ENCODE measurements around the gene SLC9A6.

SLC9A6 gene

GRCh38 chrX:135984256-135984655 lies 979 bp upstream of the SLC9A6 start:
- Histone ChIP-seq H3K36me3 (ENCODE audit: control insufficient read depth, insufficient read depth, low read length, severe bottlenecking) (no peaks in the 10 kb centered on the region), H3K9ac (ENCODE audit: low read length) (peak overlapping the region; percentile 87), H3K4me3 (ENCODE audit: low read length) (peak overlapping the region; percentile 90), H3K27me3 (replicated peaks; ENCODE audit: control insufficient read depth, insufficient read depth, low read length) (no peaks in the 10 kb centered on the region), H3K9me3 (ENCODE audit: control insufficient read depth, low read length) (peaks cover 4% of the 10 kb centered on the region), H3K4me1 (ENCODE audit: control insufficient read depth, insufficient read depth, low read length) (peaks cover 7% of the 10 kb centered on the region)
- no peak for DNase-seq (ENCODE audit: low read depth)

DNA sequence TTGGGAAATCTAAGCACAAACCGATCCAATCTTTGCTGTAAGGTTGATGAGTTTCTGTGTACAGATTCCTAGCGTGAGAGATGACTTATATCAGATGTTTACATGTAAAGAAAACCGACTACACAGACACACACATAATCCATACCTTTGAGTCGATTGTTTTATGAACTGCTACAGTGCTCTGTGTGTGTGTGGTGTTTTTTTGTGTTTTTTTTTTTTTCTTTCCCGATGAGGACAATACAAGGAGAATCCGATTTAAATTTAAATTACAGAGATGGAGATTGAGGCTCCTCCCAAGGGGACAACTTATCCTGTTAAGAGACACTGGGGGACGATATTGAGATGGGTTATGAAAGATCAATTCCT lies 461 bp upstream of the SLC9A6 start:
- Histone ChIP-seq H3K27me3 (replicated peaks; ENCODE audit: control insufficient read depth, insufficient read depth, low read length) (no peaks in the 10 kb centered on the region), H3K9me3 (ENCODE audit: control insufficient read depth, low read length) (peaks cover 4% of the 10 kb centered on the region), H3K36me3 (ENCODE audit: control insufficient read depth, insufficient read depth, low read length, severe bottlenecking) (no peaks in the 10 kb centered on the region), H3K4me1 (ENCODE audit: control insufficient read depth, insufficient read depth, low read length) (peaks cover 7% of the 10 kb centered on the region), H3K9ac (ENCODE audit: low read length) (peak overlapping the region; percentile 87), H3K4me3 (ENCODE audit: low read length) (peak overlapping the region; percentile 90)
- peak; percentile 19 for DNase-seq (ENCODE audit: low read depth)

GRCh38 chrX:135985973-135986310 lies 707 bp downstream of the SLC9A6 start:
- Histone ChIP-seq H3K9me3 (ENCODE audit: control insufficient read depth, low read length) (peaks cover 4% of the 10 kb centered on the region), H3K4me3 (ENCODE audit: low read length) (peak overlapping the region; percentile 90), H3K27me3 (replicated peaks; ENCODE audit: control insufficient read depth, insufficient read depth, low read length) (no peaks in the 10 kb centered on the region), H3K9ac (ENCODE audit: low read length) (peak overlapping the region; percentile 87), H3K4me1 (ENCODE audit: control insufficient read depth, insufficient read depth, low read length) (peaks cover 7% of the 10 kb centered on the region), H3K36me3 (ENCODE audit: control insufficient read depth, insufficient read depth, low read length, severe bottlenecking) (no peaks in the 10 kb centered on the region)
- peak; percentile 15 for DNase-seq (ENCODE audit: low read depth)

DNA sequence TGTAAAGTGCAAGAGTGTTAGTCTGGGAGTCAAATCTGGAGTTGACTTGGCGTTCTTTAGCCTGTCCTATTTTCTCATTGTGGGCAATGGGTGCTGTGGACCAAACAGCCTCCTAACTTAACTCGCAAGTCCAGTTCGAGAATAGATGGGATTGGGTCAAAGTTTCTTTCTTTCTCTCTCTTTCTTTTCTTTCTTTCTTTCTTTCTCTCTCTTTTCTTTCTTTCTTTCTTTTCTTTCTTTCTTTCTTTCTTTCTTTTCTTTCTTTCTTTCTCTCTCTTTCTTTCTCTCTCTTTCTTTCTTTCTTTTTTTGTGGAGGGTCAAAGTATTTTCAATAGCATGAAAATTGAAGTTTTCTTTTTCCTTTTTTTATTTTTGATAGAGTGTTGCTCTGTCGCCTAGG lies 3.0 kb downstream of the SLC9A6 start:
- no peak overlapping the region for H3K4me3 ChIP-seq (ENCODE audit: low read length)
- no peak for DNase-seq (ENCODE audit: low read depth)

DNA sequence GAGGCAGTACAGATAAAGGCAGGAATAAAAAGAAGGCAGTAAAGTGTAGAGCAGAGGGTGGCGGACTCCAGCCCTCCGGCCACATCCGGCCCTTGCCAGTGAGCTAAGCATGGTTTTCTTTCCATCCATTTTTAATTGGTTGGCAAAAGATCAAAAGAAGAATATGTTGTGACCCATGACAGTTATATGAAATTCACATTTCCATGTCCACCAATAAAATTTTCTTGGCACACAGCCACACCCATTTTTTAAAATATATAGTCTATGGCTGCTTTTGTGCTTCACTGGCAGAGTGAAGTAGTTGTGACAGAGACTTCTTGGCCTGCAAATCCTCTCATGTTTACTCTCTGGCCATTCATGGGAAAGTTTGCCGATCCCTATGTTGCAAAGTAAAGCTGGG lies 29.8 kb downstream of the SLC9A6 start:
- Histone ChIP-seq H3K27me3 (replicated peaks; ENCODE audit: control insufficient read depth, insufficient read depth, low read length) (peaks cover 3% of the 10 kb centered on the region), H3K9me3 (ENCODE audit: control insufficient read depth, low read length) (no peaks in the 10 kb centered on the region), H3K9ac (ENCODE audit: low read length) (no peak overlapping the region), H3K4me3 (ENCODE audit: low read length) (no peak overlapping the region), H3K36me3 (ENCODE audit: control insufficient read depth, insufficient read depth, low read length, severe bottlenecking) (peaks cover 19% of the 10 kb centered on the region), H3K4me1 (ENCODE audit: control insufficient read depth, insufficient read depth, low read length) (no peaks in the 10 kb centered on the region)
- DNase-seq (ENCODE audit: low read depth), result no peak

More for the DNA sequence above, 3.0 kb downstream of the SLC9A6 start:
- H3K36me3 ChIP-seq (ENCODE audit: control insufficient read depth, insufficient read depth, low read length, severe bottlenecking), result no peaks in the 10 kb centered on the region
- H3K9ac ChIP-seq (ENCODE audit: low read length), result no peak overlapping the region
- H3K27me3 ChIP-seq (replicated peaks; ENCODE audit: control insufficient read depth, insufficient read depth, low read length), result no peaks in the 10 kb centered on the region
- H3K9me3 ChIP-seq (ENCODE audit: control insufficient read depth, low read length), result peaks cover 4% of the 10 kb centered on the region
- H3K4me1 ChIP-seq (ENCODE audit: control insufficient read depth, insufficient read depth, low read length), result peaks cover 7% of the 10 kb centered on the region

- Histone ChIP-seq H3K36me3 (ENCODE audit: control insufficient read depth, insufficient read depth, low read length, severe bottlenecking) (peaks cover 27% of the 10 kb centered on the region), H3K4me3 (ENCODE audit: low read length) (no peak overlapping the region), H3K9ac (ENCODE audit: low read length) (no peak overlapping the region), H3K9me3 (ENCODE audit: control insufficient read depth, low read length) (no peaks in the 10 kb centered on the region), H3K4me1 (ENCODE audit: control insufficient read depth, insufficient read depth, low read length) (no peaks in the 10 kb centered on the region), H3K27me3 (replicated peaks; ENCODE audit: control insufficient read depth, insufficient read depth, low read length) (peaks cover 3% of the 10 kb centered on the region)
- no peak for DNase-seq (ENCODE audit: low read depth)
Measured at GRCh38 chrX:136016881-136017280, 31.6 kb downstream of the SLC9A6 start.

GRCh38 chrX:136019226-136019625 lies 34.0 kb downstream of the SLC9A6 start:
- peak; percentile 42 for DNase-seq (ENCODE audit: low read depth)
- H3K9me3 ChIP-seq (ENCODE audit: control insufficient read depth, low read length), result no peaks in the 10 kb centered on the region
- no peak overlapping the region for H3K4me3 ChIP-seq (ENCODE audit: low read length)
- H3K27me3 ChIP-seq (replicated peaks; ENCODE audit: control insufficient read depth, insufficient read depth, low read length), result peaks cover 3% of the 10 kb centered on the region
- H3K4me1 ChIP-seq (ENCODE audit: control insufficient read depth, insufficient read depth, low read length), result no peaks in the 10 kb centered on the region
- H3K9ac ChIP-seq (ENCODE audit: low read length), result no peak overlapping the region
- H3K36me3 ChIP-seq (ENCODE audit: control insufficient read depth, insufficient read depth, low read length, severe bottlenecking), result peaks cover 22% of the 10 kb centered on the region

DNA sequence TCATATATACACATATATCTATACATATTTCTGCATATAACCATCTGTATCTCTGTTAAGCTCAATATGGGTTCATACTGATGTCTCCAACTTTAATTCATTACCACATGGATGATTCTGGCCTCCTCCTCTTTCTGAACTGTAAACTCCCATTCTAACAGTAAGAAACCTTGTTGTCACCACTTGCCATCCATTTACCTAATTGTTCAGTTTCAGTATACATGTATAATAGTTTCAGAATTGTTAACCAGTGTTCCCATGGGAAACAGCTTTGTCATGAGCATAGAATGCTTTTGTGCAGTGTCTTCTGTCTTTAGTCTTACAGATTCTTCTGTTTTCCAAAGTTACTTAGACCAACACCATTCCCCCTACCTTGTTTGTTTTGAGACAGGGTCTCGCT lies 35.9 kb downstream of the SLC9A6 start:
- H3K27me3 ChIP-seq (replicated peaks; ENCODE audit: control insufficient read depth, insufficient read depth, low read length), result peaks cover 10% of the 10 kb centered on the region
- no peak for DNase-seq (ENCODE audit: low read depth)
- peaks cover 29% of the 10 kb centered on the region for H3K36me3 ChIP-seq (ENCODE audit: control insufficient read depth, insufficient read depth, low read length, severe bottlenecking)
- no peaks in the 10 kb centered on the region for H3K9me3 ChIP-seq (ENCODE audit: control insufficient read depth, low read length)
- H3K9ac ChIP-seq (ENCODE audit: low read length), result no peak overlapping the region
- H3K4me1 ChIP-seq (ENCODE audit: control insufficient read depth, insufficient read depth, low read length), result no peaks in the 10 kb centered on the region
- H3K4me3 ChIP-seq (ENCODE audit: low read length), result no peak overlapping the region

DNA sequence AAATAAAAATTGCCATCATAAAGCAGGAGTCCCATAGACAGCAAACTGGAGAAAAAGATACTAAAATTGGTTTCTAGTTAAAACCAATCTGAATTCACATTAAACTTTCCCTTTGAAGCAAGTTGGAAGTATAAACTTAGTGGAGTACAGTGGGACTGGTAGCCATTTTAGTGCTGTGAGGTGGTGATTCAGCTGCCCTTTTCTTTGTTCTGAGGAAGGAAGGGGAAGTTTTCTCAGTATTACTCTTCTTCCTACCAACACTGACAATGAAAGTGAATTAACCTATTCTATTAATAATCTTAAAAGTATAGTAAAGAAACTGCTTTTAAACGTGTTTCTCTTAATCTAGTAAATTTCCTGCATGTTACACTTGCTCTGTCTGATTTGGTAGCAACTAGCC lies 36.7 kb downstream of the SLC9A6 start:
- no peaks in the 10 kb centered on the region for H3K9me3 ChIP-seq (ENCODE audit: control insufficient read depth, low read length)
- no peak overlapping the region for H3K4me3 ChIP-seq (ENCODE audit: low read length)
- DNase-seq (ENCODE audit: low read depth), result no peak
- H3K27me3 ChIP-seq (replicated peaks; ENCODE audit: control insufficient read depth, insufficient read depth, low read length), result peaks cover 13% of the 10 kb centered on the region
- no peak overlapping the region for H3K9ac ChIP-seq (ENCODE audit: low read length)
- H3K4me1 ChIP-seq (ENCODE audit: control insufficient read depth, insufficient read depth, low read length), result no peaks in the 10 kb centered on the region
- H3K36me3 ChIP-seq (ENCODE audit: control insufficient read depth, insufficient read depth, low read length, severe bottlenecking), result peaks cover 29% of the 10 kb centered on the region

- Histone ChIP-seq H3K4me1 (ENCODE audit: control insufficient read depth, insufficient read depth, low read length) (peaks cover 7% of the 10 kb centered on the region), H3K9me3 (ENCODE audit: control insufficient read depth, low read length) (no peaks in the 10 kb centered on the region), H3K36me3 (ENCODE audit: control insufficient read depth, insufficient read depth, low read length, severe bottlenecking) (peaks cover 23% of the 10 kb centered on the region), H3K4me3 (ENCODE audit: low read length) (no peak overlapping the region), H3K27me3 (replicated peaks; ENCODE audit: control insufficient read depth, insufficient read depth, low read length) (peaks cover 21% of the 10 kb centered on the region), H3K9ac (ENCODE audit: low read length) (no peak overlapping the region)
- DNase-seq (ENCODE audit: low read depth), result no peak
Measured at GRCh38 chrX:136025091-136025490, 39.9 kb downstream of the SLC9A6 start.

DNA sequence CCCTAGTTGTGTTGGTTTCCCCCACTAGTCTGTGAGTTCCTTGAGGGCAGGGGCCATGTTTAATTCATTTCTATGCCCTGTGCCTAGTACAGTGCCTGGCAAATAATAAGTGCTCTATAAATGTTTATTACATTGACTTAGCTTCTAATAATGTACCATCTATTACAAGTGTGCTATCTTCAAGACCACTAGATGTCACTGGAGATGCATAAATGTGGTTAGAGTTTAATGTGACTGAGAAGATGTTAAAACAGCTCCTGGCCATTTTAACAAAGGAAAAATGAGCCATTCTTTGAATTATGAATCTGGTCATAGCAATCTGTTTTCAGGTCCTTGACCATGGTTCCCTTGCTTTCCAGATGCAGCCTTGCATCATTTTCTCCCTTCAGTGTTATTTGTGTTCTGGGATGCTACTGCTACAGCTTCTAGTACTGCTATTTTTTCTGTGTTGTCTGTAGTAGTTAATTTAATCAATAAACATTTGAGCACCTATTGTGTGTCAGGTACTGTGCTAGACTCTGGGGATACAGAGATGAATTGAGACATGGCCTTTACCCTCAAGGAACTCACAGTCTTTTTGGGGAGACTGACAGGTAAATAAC lies 43.2 kb downstream of the SLC9A6 start:
- Histone ChIP-seq H3K4me1 (ENCODE audit: control insufficient read depth, insufficient read depth, low read length) (peaks cover 30% of the 10 kb centered on the region), H3K4me3 (ENCODE audit: low read length) (no peak overlapping the region), H3K36me3 (ENCODE audit: control insufficient read depth, insufficient read depth, low read length, severe bottlenecking) (peaks cover 9% of the 10 kb centered on the region), H3K27me3 (replicated peaks; ENCODE audit: control insufficient read depth, insufficient read depth, low read length) (peaks cover 24% of the 10 kb centered on the region), H3K9me3 (ENCODE audit: control insufficient read depth, low read length) (no peaks in the 10 kb centered on the region), H3K9ac (ENCODE audit: low read length) (peak overlapping the region; percentile 36)
- peak; percentile 85 for DNase-seq (ENCODE audit: low read depth)

- Histone ChIP-seq H3K4me3 (ENCODE audit: low read length) (no peak overlapping the region), H3K9me3 (ENCODE audit: control insufficient read depth, low read length) (no peaks in the 10 kb centered on the region), H3K27me3 (replicated peaks; ENCODE audit: control insufficient read depth, insufficient read depth, low read length) (peaks cover 24% of the 10 kb centered on the region), H3K4me1 (ENCODE audit: control insufficient read depth, insufficient read depth, low read length) (peaks cover 42% of the 10 kb centered on the region), H3K9ac (ENCODE audit: low read length) (peak overlapping the region; percentile 54), H3K36me3 (ENCODE audit: control insufficient read depth, insufficient read depth, low read length, severe bottlenecking) (peaks cover 4% of the 10 kb centered on the region)
- no peak for DNase-seq (ENCODE audit: low read depth)
Measured at GRCh38 chrX:136029766-136030165, 44.5 kb downstream of the SLC9A6 start.

Data from adipocyte (in vitro differentiated cells).